Activated CD8-positive, alpha-beta memory T cell treated with anti-CD3 and anti-CD28 coated beads for 1 hour (primary cell): Measurements from ENCODE around the gene MTOR.
"Not testable (repeated sequence)": the region's sequence is repeated elsewhere in the genome, so short reads cannot be mapped to it uniquely, and the experiment has no call there.

Experiments used
- DNase-seq, 2 donors: peaks; one replicate each; pipeline ENCODE4 v3.0.0-alpha.2; 2020; ENCODE audit warnings: low read depth in 1 of 2; ENCODE audit errors: extremely low read depth in 1 of 2

The MTOR gene

GRCh38 chr1:11280719-11281376 is 18.5 kb upstream of the MTOR start:
- no peak for DNase-seq

- no peak for DNase-seq
Measured at GRCh38 chr1:11279630-11280029, 17.3 kb upstream of the MTOR start.

GRCh38 chr1:11279152-11279551 is 16.8 kb upstream of the MTOR start:
- DNase-seq, result no peak

GRCh38 chr1:11273595-11274234 is 11.4 kb upstream of the MTOR start:
- DNase-seq, result no peak

- DNase-seq, result peak; percentile 67 to 78
Measured at GRCh38 chr1:11272832-11273594, 10.7 kb upstream of the MTOR start, which contains the start of gene UBIAD1. Gene UBIAD1 (plus strand): TSS chr1:11273198. CDS start chr1:11273532, 334 bp downstream.

- no peak for DNase-seq
Measured at GRCh38 chr1:11272544-11272831, 10.1 kb upstream of the MTOR start.

GRCh38 chr1:11267350-11268337 is 5.3 kb upstream of the MTOR start:
- not testable (repeated sequence) for DNase-seq

GRCh38 chr1:11266268-11267074 is 4.1 kb upstream of the MTOR start:
- no peak for DNase-seq

GRCh38 chr1:11256299-11256698 is 6.1 kb downstream of the MTOR start:
- DNase-seq, result no peak

GRCh38 chr1:11253226-11253625 is 9.1 kb downstream of the MTOR start:
- DNase-seq, result no peak

- no peak for DNase-seq
Measured at GRCh38 chr1:11252538-11252937, 9.8 kb downstream of the MTOR start.

GRCh38 chr1:11248169-11248568 is 14.2 kb downstream of the MTOR start:
- no peak for DNase-seq

GRCh38 chr1:11245904-11246719 is 16.2 kb downstream of the MTOR start:
- DNase-seq, result no peak

GRCh38 chr1:11245248-11245647 is 17.1 kb downstream of the MTOR start:
- no peak for DNase-seq

GRCh38 chr1:11238311-11238710 is 24.0 kb downstream of the MTOR start:
- DNase-seq, result no peak

- DNase-seq, result no peak
Measured at GRCh38 chr1:11237356-11237755, 25.0 kb downstream of the MTOR start.

- no peak for DNase-seq
Measured at GRCh38 chr1:11233208-11233607, 29.1 kb downstream of the MTOR start.

- no peak for DNase-seq
Measured at GRCh38 chr1:11229203-11229602, 33.1 kb downstream of the MTOR start.
